Peyer's patch (tissue), 4 donors: ENCODE measurements around the gene SYNE2.

Experiments used
- CTCF ChIP-seq, 6 experiments: fragments of 450-650 bp in 4 of 6; fragments of 200-600 bp in 2 of 6; sonication (generic) in 1 of 6; IDR thresholded peaks; one replicate each; pipeline ENCODE4 v1.5.1; 2017 to 2019; ENCODE audit warnings: antibody characterized with exemption in 6 of 6, mild to moderate bottlenecking in 3 of 6, moderate library complexity in 1 of 6
- POLR2A ChIP-seq, 2 donors: fragments of 450-650 bp; IDR thresholded peaks; one replicate each; pipeline ENCODE4 v1.5.1; 2017; ENCODE audit warnings: antibody characterized with exemption in 2 of 2, mild to moderate bottlenecking in 2 of 2, moderate library complexity in 2 of 2

- TF ChIP-seq CTCF (IDR thresholded peaks at IDR 0.05) (no peak), POLR2A (IDR thresholded peaks at IDR 0.05) (no peak)
Measured at GRCh38 chr14:63964113-63964512, 111.3 kb downstream of the SYNE2 start.
